Muscle layer of colon (tissue), 2 donors: ENCODE results near the gene EDC4.
"Not testable (repeated sequence)": the region's sequence is repeated elsewhere in the genome, so short reads cannot be mapped to it uniquely, and the experiment has no call there.

Experiments
- H3K27ac ChIP-seq: one replicate; pipeline ENCODE4 v1.7.0; 2013; ENCODE audit warnings: low read depth, mild to moderate bottlenecking, low read length, moderate library complexity
- H3K27me3 ChIP-seq, 2 donors: one replicate each; pipeline ENCODE4 v1.7.0; 2013; ENCODE audit warnings: low read length in 2 of 2, mild to moderate bottlenecking in 2 of 2; ENCODE audit not compliant: insufficient read depth in 2 of 2, control insufficient read depth in 1 of 2
- H3K36me3 ChIP-seq: one replicate; pipeline ENCODE4 v1.7.0; 2013; ENCODE audit warnings: mild to moderate bottlenecking, low read length; ENCODE audit not compliant: insufficient read depth
- H3K4me1 ChIP-seq: one replicate; pipeline ENCODE4 v1.7.0; 2013; ENCODE audit warnings: mild to moderate bottlenecking, low read length; ENCODE audit not compliant: insufficient read depth
- H3K4me3 ChIP-seq, 2 donors: one replicate each; pipeline ENCODE4 v1.7.0; 2013; ENCODE audit warnings: low read length in 2 of 2, low read depth in 1 of 2, mild to moderate bottlenecking in 1 of 2, moderate library complexity in 1 of 2
- H3K9ac ChIP-seq: one replicate; pipeline ENCODE4 v1.7.0; 2013; ENCODE audit warnings: low read length
- H3K9me3 ChIP-seq: one replicate; pipeline ENCODE4 v1.7.0; 2013; ENCODE audit warnings: mild to moderate bottlenecking, low read length
- donor health status: abdominal sarcoma.
- donor health status: Adenocarcinoma of cecum.

Gene EDC4

GRCh38 chr16:67892899-67893742 is 20.3 kb downstream of the EDC4 start, which contains the start of gene PSKH1:
Gene PSKH1 (plus strand): TSS chr16:67893254. CDS start chr16:67908750, 15,496 bp downstream.
- Histone ChIP-seq H3K36me3 (no peaks in the 10 kb centered on the region), H3K27ac (peak within 1 kb of the TSS; percentile 97), H3K4me3 (peak within 1 kb of the TSS; percentile 81 to 91), H3K27me3 (no peaks in the 10 kb centered on the region), H3K9me3 (no peaks in the 10 kb centered on the region), H3K4me1 (peaks cover 23% of the 10 kb centered on the region), H3K9ac (peak within 1 kb of the TSS; percentile 90)

- Histone ChIP-seq H3K36me3 (no peaks in the 10 kb centered on the region), H3K27ac (peak overlapping the region; percentile 97), H3K4me3 (peak overlapping the region; percentile 81 to 91), H3K9me3 (no peaks in the 10 kb centered on the region), H3K27me3 (no peaks in the 10 kb centered on the region), H3K4me1 (peaks cover 23% of the 10 kb centered on the region), H3K9ac (peak overlapping the region; percentile 90)
Measured at GRCh38 chr16:67893743-67894399, 21.0 kb downstream of the EDC4 start.

- Histone ChIP-seq H3K27ac (no peak overlapping the region), H3K36me3 (no peaks in the 10 kb centered on the region), H3K27me3 (no peaks in the 10 kb centered on the region), H3K9ac (no peak overlapping the region), H3K4me3 (no peak overlapping the region), H3K9me3 (no peaks in the 10 kb centered on the region), H3K4me1 (peaks cover 23% of the 10 kb centered on the region)
Measured at GRCh38 chr16:67897231-67897630, 24.4 kb downstream of the EDC4 start.

- Histone ChIP-seq H3K36me3 (peaks cover 10% of the 10 kb centered on the region), H3K27me3 (no peaks in the 10 kb centered on the region), H3K9me3 (no peaks in the 10 kb centered on the region), H3K4me3 (no peak overlapping the region), H3K4me1 (peaks cover 9% of the 10 kb centered on the region), H3K27ac (no peak overlapping the region), H3K9ac (no peak overlapping the region)
Measured at GRCh38 chr16:67901734-67902133, 28.9 kb downstream of the EDC4 start.

GRCh38 chr16:67902831-67903230 is 30.0 kb downstream of the EDC4 start:
- no peaks in the 10 kb centered on the region for H3K4me1 ChIP-seq
- no peak overlapping the region for H3K9ac ChIP-seq
- no peak overlapping the region for H3K4me3 ChIP-seq
- no peaks in the 10 kb centered on the region for H3K27me3 ChIP-seq
- no peak overlapping the region for H3K27ac ChIP-seq
- no peaks in the 10 kb centered on the region for H3K9me3 ChIP-seq
- H3K36me3 ChIP-seq: peaks cover 10% of the 10 kb centered on the region

GRCh38 chr16:67907397-67908180 is 34.7 kb downstream of the EDC4 start:
- Histone ChIP-seq H3K9me3 (no peaks in the 10 kb centered on the region), H3K4me3 (no peak overlapping the region), H3K4me1 (no peaks in the 10 kb centered on the region), H3K9ac (no peak overlapping the region), H3K27me3 (no peaks in the 10 kb centered on the region), H3K27ac (no peak overlapping the region), H3K36me3 (peaks cover 42% of the 10 kb centered on the region)

GRCh38 chr16:67909056-67909742 is 36.3 kb downstream of the EDC4 start:
- H3K36me3 ChIP-seq: peaks cover 32% of the 10 kb centered on the region
- H3K9ac ChIP-seq: no peak overlapping the region

GRCh38 chr16:67910158-67910557 is 37.3 kb downstream of the EDC4 start:
- Histone ChIP-seq H3K4me3 (no peak overlapping the region), H3K36me3 (peaks cover 33% of the 10 kb centered on the region), H3K9me3 (no peaks in the 10 kb centered on the region), H3K27ac (no peak overlapping the region), H3K9ac (no peak overlapping the region), H3K4me1 (no peaks in the 10 kb centered on the region), H3K27me3 (no peaks in the 10 kb centered on the region)

More at GRCh38 chr16:67909056-67909742, 36.3 kb downstream of the EDC4 start:
- Histone ChIP-seq H3K9me3 (no peaks in the 10 kb centered on the region), H3K4me1 (no peaks in the 10 kb centered on the region), H3K4me3 (no peak overlapping the region), H3K27me3 (no peaks in the 10 kb centered on the region), H3K27ac (no peak overlapping the region)

GRCh38 chr16:67914758-67915495 is 42.1 kb downstream of the EDC4 start:
- Histone ChIP-seq H3K27ac (no peak overlapping the region), H3K9me3 (no peaks in the 10 kb centered on the region), H3K4me1 (peaks cover 31% of the 10 kb centered on the region), H3K27me3 (no peaks in the 10 kb centered on the region), H3K36me3 (peaks cover 33% of the 10 kb centered on the region), H3K9ac (no peak overlapping the region), H3K4me3 (no peak overlapping the region)

- not testable (repeated sequence) for H3K9ac ChIP-seq, H3K4me3 ChIP-seq, H3K9me3 ChIP-seq, H3K27me3 ChIP-seq, H3K27ac ChIP-seq
- peaks cover 32% of the 10 kb centered on the region for H3K36me3 ChIP-seq
- peaks cover 31% of the 10 kb centered on the region for H3K4me1 ChIP-seq
Measured at GRCh38 chr16:67915496-67915769, 42.6 kb downstream of the EDC4 start.
